ENCODE measurements around the gene ACSL3.
"Not testable (repeated sequence)": the region's sequence is repeated elsewhere in the genome, so short reads cannot be mapped to it uniquely, and the experiment has no call there.

ACSL3 gene

GRCh38 chr2:222979484-222979883, 118.6 kb downstream of the ACSL3 start:
- no peak for DNase-seq

DNA sequence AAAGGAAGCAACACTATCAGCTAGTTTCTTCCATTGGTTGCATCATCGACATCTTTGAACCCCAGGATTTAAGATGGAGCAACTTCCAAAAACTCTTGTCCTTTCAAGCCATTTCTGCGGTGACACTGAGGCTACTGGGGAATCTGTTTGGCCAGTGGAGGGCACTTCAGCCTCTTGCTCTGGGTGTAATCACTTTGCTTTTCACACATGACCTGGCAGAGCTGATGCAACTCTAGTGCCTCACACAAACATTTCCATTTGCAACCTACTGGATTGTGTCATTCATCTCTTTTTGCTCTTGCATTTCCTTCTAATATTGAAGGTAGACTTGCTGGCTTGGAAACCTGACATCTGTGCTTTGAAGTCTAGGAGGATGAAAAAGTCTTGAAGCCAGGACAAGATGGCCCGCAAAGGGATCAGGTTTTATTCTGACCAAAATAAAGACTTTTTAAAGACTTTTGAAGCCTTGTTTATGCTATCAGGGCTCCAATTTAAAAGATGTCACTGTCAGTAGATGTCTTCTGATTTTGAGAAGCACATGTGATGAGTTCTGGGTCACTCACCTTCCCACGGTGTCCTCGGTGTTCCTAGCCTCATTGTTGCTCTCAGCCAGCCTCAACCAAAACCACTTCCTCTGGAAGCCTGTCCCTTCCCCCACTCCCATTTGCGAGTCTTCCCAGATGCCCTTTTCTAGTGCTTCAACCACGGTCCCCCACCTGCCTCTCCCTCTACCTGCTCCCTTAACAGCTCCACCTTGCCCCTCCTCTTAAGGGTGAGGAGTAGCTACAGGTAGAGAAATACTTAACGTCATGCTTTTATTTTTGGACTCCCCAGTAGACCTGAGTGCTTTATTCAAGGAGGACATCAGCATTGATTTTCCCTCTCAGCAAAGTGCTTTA, 121.4 kb downstream of the ACSL3 start:
- DNase-seq, result no peak

- DNase-seq, result no peak
Measured at GRCh38 chr2:222982909-222983265, 122.1 kb downstream of the ACSL3 start.

DNA sequence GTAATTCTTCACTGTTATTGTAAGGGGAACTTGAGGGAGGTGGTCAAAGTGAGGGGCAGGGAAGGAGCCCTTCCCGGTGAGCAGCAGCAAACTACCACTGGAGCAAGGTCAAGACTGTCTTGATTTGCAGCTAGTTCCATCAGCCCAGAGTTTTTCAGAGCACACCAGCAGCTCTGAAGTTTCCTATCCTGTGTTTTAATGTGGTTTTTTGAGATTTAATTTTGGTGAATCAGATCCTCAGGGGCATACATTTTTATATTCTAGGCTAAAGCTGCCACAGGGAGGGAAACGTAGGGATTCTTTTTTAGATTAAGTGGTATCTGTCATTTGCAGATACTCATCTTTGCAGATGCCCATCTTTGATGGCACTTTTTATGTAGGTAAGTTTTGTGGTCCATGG, 124.1 kb downstream of the ACSL3 start:
- DNase-seq, result no peak

GRCh38 chr2:222989431-222989830, 128.6 kb downstream of the ACSL3 start:
- no peak for DNase-seq

- not testable (repeated sequence) for DNase-seq
Measured at GRCh38 chr2:222990206-222990605, 129.4 kb downstream of the ACSL3 start.

DNA sequence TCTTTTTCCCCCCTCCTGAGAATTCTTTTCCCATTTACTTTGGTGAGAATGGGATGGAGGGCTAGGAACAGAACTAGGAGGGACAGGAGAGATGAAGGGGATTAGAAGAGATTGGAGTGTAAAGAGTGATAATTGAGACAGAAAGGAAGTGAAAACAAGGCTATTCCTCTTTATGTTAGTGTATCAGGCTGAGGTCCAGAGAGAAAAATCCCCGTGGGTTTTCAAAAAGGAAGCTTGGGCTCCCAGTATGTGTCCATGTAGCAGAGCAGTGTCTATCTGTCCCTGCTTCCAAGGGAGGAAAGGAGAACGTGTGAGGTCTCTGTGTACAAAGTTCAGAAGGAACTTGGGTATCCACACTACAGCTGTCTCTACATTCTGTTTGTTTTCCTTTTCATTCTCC, 131.3 kb downstream of the ACSL3 start:
- no peak for DNase-seq

All from CD4-positive, alpha-beta T cell treated with Interleukin-15 for 1 hour (primary cell).